Pancreas (tissue), 10 donors: Measurements from ENCODE around the gene ZNF318. TPM values are rescaled to one million over a fixed set of nuclear protein-coding genes. Genes with fewer than 3 reads are reported as not detected.
A peak's percentile ranks its signal among the peaks of the same experiment; 100 is the strongest.
"Not testable (repeated sequence)": the region's sequence is repeated elsewhere in the genome, so short reads cannot be mapped to it uniquely, and the experiment has no call there.

Source experiments
- ATAC-seq, 4 donors: fragments of 200-7000 bp; cut with Tn5 transposase; one replicate each; pipeline versions ENCODE4 v1.8.0 to v1.9.1; 2020; ENCODE audit warnings: mild to moderate bottlenecking in 4 of 4, moderate library complexity in 4 of 4
- DNase-seq, 6 donors: peaks; one replicate each; pipeline ENCODE4 v3.0.0-alpha.2; 2020
- FAIRE-seq: peaks from 2 replicates; lab custom pipeline; 2012; peaks lifted over from hg19 to GRCh38; lab: Jason Lieb, UNC
- H3K27ac ChIP-seq, 4 donors: fragments of 200-600 bp; sonication (generic); 1 replicate in 3 of 4; 2 replicates in 1 of 4; pipeline versions ENCODE4 v1.5.0 to v1.8.0; 2020
- H3K27me3 ChIP-seq, 4 donors: fragments of 200-600 bp; one replicate each; pipeline ENCODE4 v1.8.0; 2021
- H3K36me3 ChIP-seq, 3 donors: fragments of 200-600 bp; sonication (generic) in 1 of 3; one replicate each; pipeline versions ENCODE4 v1.5.0 to v1.8.0; 2020 to 2021
- H3K4me1 ChIP-seq, 3 donors: fragments of 200-600 bp; one replicate each; pipeline ENCODE4 v1.8.0; 2021
- H3K4me3 ChIP-seq, 4 donors: fragments of 200-600 bp; sonication (generic) in 2 of 4; one replicate each; pipeline versions ENCODE4 v1.5.0 to v1.8.0; 2020 to 2021
- H3K9me3 ChIP-seq, 4 donors: fragments of 200-600 bp; one replicate each; pipeline ENCODE4 v1.8.0; 2021
- CTCF ChIP-seq, 4 donors: fragments of 200-600 bp; sonication (generic) in 3 of 4; IDR thresholded peaks; one replicate each; pipeline versions ENCODE4 v1.5.0 to v1.8.0; 2021; ENCODE audit warnings: antibody characterized with exemption in 4 of 4
- WGBS, 2 donors: extraction: QIAGEN DNeasy Blood & Tissue Kit; methylation state at CpG; one replicate each; pipeline ENCODE4 v1.1.7; 2013; 5-methylcytosine and 5-hydroxymethylcytosine counted together
- intact Hi-C, 3 donors: fragments of 100-400 bp; cut with DNase I; formaldehyde crosslinking; loops; one replicate each; pipeline versions ENCODE4 v1.11.1 to v1.14.2; 2022
- polyA plus RNA-seq, 2 donors: library from polyadenylated mRNA; stranded (reverse); fragments of 200-250 nt; gene quantifications; one replicate each; pipeline ENCODE4 v1.2.3, GENCODE V29; 2013
- total RNA-seq, 6 donors: library from RNA; stranded (reverse); fragmentation: NEBNext Ultra II Directional in 4 of 6; extraction: Animal tissue kit (Norgen Biotek cat#: 25700) in 4 of 6; gene quantifications; one replicate each; pipeline versions ENCODE4 v1.2.1 to v1.2.4, GENCODE V29; 2021 to 2023
- donor health status: healthy with polysubstance abuse.
- donor health status: DM: no; HTN: no; CAD: no; lungs with moderate emphysema.
- donor health status: DM: no; HTN: no; CAD: no.
- donor health status: control.
- donor health status: control.
- donor health status: Bipolar disorder and iron deficiency.
- donor health status: DM: yes; HTN: yes; CAD: no.
- donor health status: DM: no; HTN: no; CAD: no.
- donor health status: DM: no; HTN: no; CAD: no.
- donor health status: DM: yes; HTN: yes; CAD: no.

The ZNF318 gene
- total RNA-seq (10 to 100 TPM in 2 of 6 donors, 1 to 10 TPM in 4; 6.2 to 13.0 (median 8.7) TPM), polyA plus RNA-seq (1 to 10 TPM; 6.2 to 9.4 TPM)

GRCh38 chr6:43369174-43370002 lies at the start of gene ZNF318:
TSS of gene ZNF318 (minus strand) at chr6:43369647. CDS start at chr6:43369365, 282 bp downstream.
- Histone ChIP-seq H3K27me3 (no peaks in the 10 kb centered on the region), H3K4me3 (peak within 1 kb of the TSS; percentile 42 to 87 (median 75)), H3K27ac (peak within 1 kb of the TSS; percentile 29 to 76 (median 61)), H3K36me3 (peaks cover 0 to 7% (median 0%) of the 10 kb centered on the region in 3 donors), H3K4me1 (peaks cover 7 to 15% (median 11%) of the 10 kb centered on the region in 3 donors), H3K9me3 (no peaks in the 10 kb centered on the region)
- 0 to 1% methylated on average over 35 to 104 of the region's 104 CpGs for WGBS, 2 donors
- no peak for FAIRE-seq
- intact Hi-C loops: no loop called here
- TF ChIP-seq CTCF (IDR thresholded peaks at IDR 0.05): no peak
- peak; percentile 95 to 98 (median 96) for DNase-seq
- peak; percentile 94 to 97 (median 96) for ATAC-seq

- ATAC-seq (no peak), FAIRE-seq (no peak), DNase-seq (no peak)
- Histone ChIP-seq H3K4me1 (no peaks in the 10 kb centered on the region), H3K4me3 (no peak overlapping the region), H3K36me3 (no peaks in the 10 kb centered on the region), H3K27ac (no peak overlapping the region), H3K9me3 (no peaks in the 10 kb centered on the region), H3K27me3 (no peaks in the 10 kb centered on the region)
- TF ChIP-seq CTCF (IDR thresholded peaks at IDR 0.05): no peak
- intact Hi-C loops: no loop called here
- WGBS, 2 donors: 68 to 80% methylated on average over 4 of the region's 4 CpGs
Observed at GRCh38 chr6:43416935-43417334, 47.5 kb upstream of the ZNF318 start.

- H3K9me3 ChIP-seq, H3K36me3 ChIP-seq, FAIRE-seq, ATAC-seq, H3K4me3 ChIP-seq, H3K27me3 ChIP-seq, DNase-seq, H3K27ac ChIP-seq, intact Hi-C loops, H3K4me1 ChIP-seq: not testable (repeated sequence)
- WGBS, 2 donors: 89 to 93% methylated on average over 8 of the region's 8 CpGs
Observed at GRCh38 chr6:43415275-43415674, 45.8 kb upstream of the ZNF318 start.

GRCh38 chr6:43413002-43413401 lies 43.6 kb upstream of the ZNF318 start:
- ATAC-seq (no peak), FAIRE-seq (no peak)

GRCh38 chr6:43412541-43412940 lies 43.1 kb upstream of the ZNF318 start:
- Histone ChIP-seq H3K27ac (no peak overlapping the region), H3K4me3 (no peak overlapping the region), H3K27me3 (no peaks in the 10 kb centered on the region), H3K4me1 (no peaks in the 10 kb centered on the region), H3K36me3 (no peaks in the 10 kb centered on the region), H3K9me3 (no peaks in the 10 kb centered on the region)
- WGBS, 2 donors: 62 to 78% methylated on average over 5 of the region's 5 CpGs
- no peak for ATAC-seq
- FAIRE-seq: no peak
- TF ChIP-seq CTCF (IDR thresholded peaks at IDR 0.05): no peak
- intact Hi-C loops: no loop called here
- no peak for DNase-seq

More at GRCh38 chr6:43413002-43413401, 43.6 kb upstream of the ZNF318 start:
- Histone ChIP-seq H3K36me3 (no peaks in the 10 kb centered on the region), H3K4me1 (no peaks in the 10 kb centered on the region), H3K27ac (no peak overlapping the region), H3K9me3 (no peaks in the 10 kb centered on the region), H3K4me3 (no peak overlapping the region), H3K27me3 (no peaks in the 10 kb centered on the region)
- intact Hi-C loops: no loop called here
- DNase-seq: no peak
- TF ChIP-seq CTCF (IDR thresholded peaks at IDR 0.05): no peak
- 97 to 100% methylated on average over 2 of the region's 2 CpGs for WGBS, 2 donors

- ATAC-seq, H3K36me3 ChIP-seq, H3K4me3 ChIP-seq, H3K9me3 ChIP-seq, DNase-seq, H3K4me1 ChIP-seq, FAIRE-seq, H3K27me3 ChIP-seq, H3K27ac ChIP-seq, intact Hi-C loops: not testable (repeated sequence)
- 73 to 78% methylated on average over 1 of the region's 1 CpG for WGBS, 2 donors
Observed at GRCh38 chr6:43410776-43411175, 41.3 kb upstream of the ZNF318 start.
